ENCODE data around the gene PLEKHS1.

Gene PLEKHS1

GRCh38 chr10:113743594-113743993 lies 7.9 kb upstream of the PLEKHS1 start:
- TF ChIP-seq CTCF (IDR thresholded peaks at IDR 0.05): no peak

- TF ChIP-seq CTCF (IDR thresholded peaks at IDR 0.05): no peak
These were observed 6.1 kb upstream of the PLEKHS1 start for GRCh38 chr10:113745374-113745773.

GRCh38 chr10:113746217-113746957 lies 5.1 kb upstream of the PLEKHS1 start:
- TF ChIP-seq CTCF (IDR thresholded peaks at IDR 0.05): no peak

- TF ChIP-seq CTCF (IDR thresholded peaks at IDR 0.05): no peak
These were observed 1.1 kb downstream of the PLEKHS1 start for GRCh38 chr10:113752553-113752952.

- TF ChIP-seq CTCF (IDR thresholded peaks at IDR 0.05): no peak
These were observed 1.7 kb downstream of the PLEKHS1 start for GRCh38 chr10:113753020-113753692.

- TF ChIP-seq CTCF (IDR thresholded peaks at IDR 0.05): no peak
These were observed 2.6 kb downstream of the PLEKHS1 start for GRCh38 chr10:113754125-113754524.

- no peak for TF ChIP-seq CTCF (IDR thresholded peaks at IDR 0.05)
These were observed 3.3 kb downstream of the PLEKHS1 start for GRCh38 chr10:113754768-113755167.

All from LNCAP (cell line).